Neural cell (in vitro differentiated cells): ENCODE measurements around the gene SMG6. TPM values are rescaled to one million over a fixed set of nuclear protein-coding genes. Genes with fewer than 3 reads are reported as not detected.

ENCODE experiments used
- H2AFZ ChIP-seq: fragments of 200-600, 300-800 bp; sonication (generic), shearing (Covaris generic); 2 replicates; pipeline ENCODE4 v1.6.0; 2014; ENCODE audit warnings: low read depth, mild to moderate bottlenecking, antibody characterized with exemption, low read length, moderate library complexity
- H3F3A ChIP-seq: fragments of 200-600 bp; shearing (Covaris generic); 2 replicates; pipeline ENCODE4 v1.6.1; 2016; ENCODE audit warnings: mild to moderate bottlenecking, moderate library complexity, mixed read lengths, antibody characterized with exemption, low read length; ENCODE audit not compliant: insufficient read depth, poor library complexity, severe bottlenecking
- H3K27ac ChIP-seq: fragments of 200-600, 300-800 bp; sonication (generic), shearing (Covaris generic); 2 replicates; pipeline ENCODE4 v1.5.1; 2014; ENCODE audit warnings: mild to moderate bottlenecking, low read length, moderate library complexity
- H3K27me3 ChIP-seq: fragments of 300-800, 200-600 bp; sonication (generic), shearing (Covaris generic); 2 replicates; pipeline ENCODE4 v1.6.0; 2014; ENCODE audit warnings: mild to moderate bottlenecking, low read depth, low read length, moderate library complexity; ENCODE audit not compliant: insufficient read depth
- H3K36me3 ChIP-seq: fragments of 300-800, 200-600 bp; sonication (generic), shearing (Covaris generic); 2 replicates; pipeline ENCODE4 v1.5.1; 2014; ENCODE audit warnings: mild to moderate bottlenecking, antibody characterized with exemption, low read length, moderate library complexity; ENCODE audit not compliant: insufficient read depth
- H3K4me2 ChIP-seq: fragments of 300-800, 200-600 bp; sonication (generic), shearing (Covaris generic); 2 replicates; pipeline ENCODE4 v1.6.0; 2014; ENCODE audit warnings: mild to moderate bottlenecking, low read length
- H3K4me3 ChIP-seq: fragments of 300-800, 200-600 bp; sonication (generic), shearing (Covaris generic); 2 replicates; pipeline ENCODE4 v1.5.1; 2014; ENCODE audit warnings: mild to moderate bottlenecking, low read length, moderate library complexity
- H3K79me2 ChIP-seq: fragments of 200-600 bp; shearing (Covaris generic); replicated peaks from 2 replicates; pipeline ENCODE4 v1.6.0; 2014; ENCODE audit warnings: mild to moderate bottlenecking, low read length, moderate library complexity; ENCODE audit not compliant: insufficient read depth
- H3K9ac ChIP-seq: fragments of 300-800, 200-600 bp; sonication (generic), shearing (Covaris generic); 2 replicates; pipeline ENCODE4 v1.6.1; 2016; ENCODE audit warnings: mild to moderate bottlenecking, low read length, mixed read lengths
- H3K9me2 ChIP-seq: fragments of 200-600 bp; shearing (Covaris generic); 2 replicates; pipeline ENCODE4 v1.6.1; 2016; ENCODE audit warnings: mild to moderate bottlenecking, low read length, mixed read lengths; ENCODE audit not compliant: insufficient read depth
- H3K9me3 ChIP-seq: fragments of 200-600, 300-800 bp; sonication (generic), shearing (Covaris generic); 2 replicates; pipeline ENCODE4 v1.6.1; 2016; ENCODE audit warnings: mild to moderate bottlenecking, mixed run types, low read length, moderate library complexity, mixed read lengths
- H4K20me1 ChIP-seq: fragments of 200-600 bp; shearing (Covaris generic); 2 replicates; pipeline ENCODE4 v1.6.1; 2016; ENCODE audit warnings: mild to moderate bottlenecking, mixed run types; ENCODE audit not compliant: insufficient read depth
- CTCF ChIP-seq: fragments of 450-650 bp; IDR thresholded peaks from 2 replicates; pipeline ENCODE4 v1.5.1; 2014; ENCODE audit warnings: antibody characterized with exemption, mild to moderate bottlenecking, moderate library complexity; ENCODE audit not compliant: poor library complexity, severe bottlenecking
- EP300 ChIP-seq: fragments of 450-650 bp; conservative IDR thresholded peaks from 2 replicates; pipeline ENCODE4 v1.6.1; 2014; ENCODE audit warnings: antibody characterized with exemption, mild to moderate bottlenecking, moderate library complexity; ENCODE audit not compliant: poor library complexity, severe bottlenecking
- EZH2 ChIP-seq: fragments of 200-600, 300-800 bp; shearing (Covaris generic), sonication (generic); IDR thresholded peaks from 2 replicates; pipeline ENCODE4 v1.6.1; 2014; ENCODE audit warnings: antibody characterized with exemption, low read length, borderline replicate concordance, mild to moderate bottlenecking; ENCODE audit not compliant: insufficient read depth, poor library complexity, severe bottlenecking
- MXI1 ChIP-seq: fragments of 450-650 bp; conservative IDR thresholded peaks from 2 replicates; pipeline ENCODE4 v1.6.1; 2014; ENCODE audit warnings: antibody characterized with exemption, mild to moderate bottlenecking; ENCODE audit not compliant: poor library complexity, severe bottlenecking
- POLR2AphosphoS5 ChIP-seq: IDR thresholded peaks from 2 replicates; pipeline ENCODE4 v1.6.1; 2012
- RAD21 ChIP-seq: fragments of 450-650 bp; conservative IDR thresholded peaks from 2 replicates; pipeline ENCODE4 v1.6.1; 2014; ENCODE audit warnings: antibody characterized with exemption, mild to moderate bottlenecking, moderate library complexity
- REST ChIP-seq: IDR thresholded peaks from 2 replicates; pipeline ENCODE4 v1.6.1; 2012; ENCODE audit warnings: borderline replicate concordance
- SMC3 ChIP-seq: fragments of 450-650 bp; conservative IDR thresholded peaks from 2 replicates; pipeline ENCODE4 v1.6.1; 2014; ENCODE audit warnings: antibody characterized with exemption, mild to moderate bottlenecking, moderate library complexity; ENCODE audit not compliant: poor library complexity
- TAF1 ChIP-seq: IDR thresholded peaks from 2 replicates; pipeline ENCODE4 v1.6.1; 2012; ENCODE audit warnings: low read depth
- polyA plus RNA-seq: library from polyadenylated mRNA; depleted of rRNA; stranded (reverse); fragments of >200 nt; gene quantifications from 2 replicates; pipeline ENCODE4 v1.2.3, GENCODE V29; 2014

SMG6 gene
- polyA plus RNA-seq, 1 donor from 2014 or later, result 13.9 TPM

GRCh38 chr17:2064520-2064971 lies 239.0 kb downstream of the SMG6 start:
- H3F3A ChIP-seq, result no peaks in the 10 kb centered on the region
- H3K9ac ChIP-seq, result no peak overlapping the region
- H3K79me2 ChIP-seq, result no peaks in the 10 kb centered on the region
- H4K20me1 ChIP-seq, result no peaks in the 10 kb centered on the region
- H3K9me3 ChIP-seq, result no peaks in the 10 kb centered on the region
- H3K27ac ChIP-seq, result no peak overlapping the region
- no peak overlapping the region for H3K4me2 ChIP-seq
- TF ChIP-seq POLR2AphosphoS5 (no peak), SMC3 (no peak), EP300 (no peak), EZH2 (no peak), MXI1 (no peak), CTCF (no peak), RAD21 (no peak), REST (no peak), TAF1 (no peak)
- peaks cover 16% of the 10 kb centered on the region for H3K27me3 ChIP-seq
- H3K4me3 ChIP-seq, result no peak overlapping the region
- no peaks in the 10 kb centered on the region for H3K36me3 ChIP-seq
- no peak overlapping the region for H2AFZ ChIP-seq
- H3K9me2 ChIP-seq, result no peaks in the 10 kb centered on the region

GRCh38 chr17:2064147-2064489 lies 239.5 kb downstream of the SMG6 start:
- H4K20me1 ChIP-seq, result no peaks in the 10 kb centered on the region
- H3F3A ChIP-seq, result no peaks in the 10 kb centered on the region
- H3K4me2 ChIP-seq, result no peak overlapping the region
- no peaks in the 10 kb centered on the region for H3K36me3 ChIP-seq
- H3K27ac ChIP-seq, result no peak overlapping the region
- no peaks in the 10 kb centered on the region for H3K9me3 ChIP-seq
- no peak overlapping the region for H2AFZ ChIP-seq
- no peak for TF ChIP-seq TAF1
- no peak for TF ChIP-seq EZH2
- no peak for TF ChIP-seq EP300
- TF ChIP-seq MXI1, result no peak
- no peak for TF ChIP-seq SMC3
- no peak for TF ChIP-seq POLR2AphosphoS5
- TF ChIP-seq RAD21, result no peak
- no peak for TF ChIP-seq CTCF
- TF ChIP-seq REST, result no peak
- no peaks in the 10 kb centered on the region for H3K79me2 ChIP-seq
- H3K4me3 ChIP-seq, result no peak overlapping the region
- H3K9me2 ChIP-seq, result no peaks in the 10 kb centered on the region
- no peak overlapping the region for H3K9ac ChIP-seq
- H3K27me3 ChIP-seq, result peaks cover 20% of the 10 kb centered on the region
